Measurements from ENCODE around the gene BARX2.

BARX2 gene

GRCh38 chr11:129374081-129374992 is 1.3 kb upstream of the BARX2 start:
- DNase-seq (ENCODE audit: low spot score): no peak

DNA sequence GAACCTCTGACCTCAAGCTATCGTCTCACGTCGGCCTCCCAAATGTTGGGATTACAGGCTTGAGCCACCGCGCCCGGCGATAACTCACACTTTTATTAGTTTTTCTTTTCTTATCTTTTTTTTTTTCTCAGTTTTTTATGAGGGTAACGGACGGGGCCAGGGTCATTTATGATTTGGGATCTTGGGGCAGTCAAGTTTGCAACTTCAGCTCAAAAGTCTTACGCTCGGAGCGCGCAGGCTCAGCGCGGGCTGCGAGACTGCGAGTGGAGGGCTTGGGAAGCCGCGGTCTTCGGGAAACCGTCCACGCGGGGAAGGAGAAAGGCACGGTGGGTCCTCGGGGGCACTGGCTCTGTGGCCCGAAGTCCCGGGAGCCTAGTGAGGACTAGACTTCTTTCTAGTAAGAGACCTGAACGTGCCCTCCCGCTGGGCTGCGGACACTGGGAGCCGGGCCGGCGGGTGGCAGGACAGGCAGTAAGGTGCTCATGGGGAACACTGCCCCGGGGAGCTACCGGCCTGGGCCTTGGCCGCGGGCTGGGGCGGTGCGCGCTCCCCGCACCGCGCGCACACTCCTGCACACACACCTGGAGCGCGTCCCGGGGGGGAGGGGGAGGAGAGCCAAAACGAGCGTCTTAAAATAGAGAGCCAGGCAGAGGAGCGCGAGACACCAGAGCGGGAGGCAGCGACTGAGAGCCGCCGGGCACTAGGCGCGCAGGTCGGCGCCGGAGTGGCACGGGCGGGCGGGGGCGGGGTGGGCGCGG is 476 bp upstream of the BARX2 start:
- peak; percentile 59 for DNase-seq (ENCODE audit: low spot score)

GRCh38 chr11:129376658-129377341 is 1.2 kb downstream of the BARX2 start:
- no peak for DNase-seq (ENCODE audit: low spot score)

GRCh38 chr11:129377739-129378138 is 2.1 kb downstream of the BARX2 start:
- no peak for DNase-seq (ENCODE audit: low spot score)

- no peak for DNase-seq (ENCODE audit: low spot score)
Observed at GRCh38 chr11:129380413-129380812, 4.8 kb downstream of the BARX2 start.

GRCh38 chr11:129382583-129382982 is 6.9 kb downstream of the BARX2 start:
- no peak for DNase-seq (ENCODE audit: low spot score)

GRCh38 chr11:129383060-129383459 is 7.4 kb downstream of the BARX2 start:
- no peak for DNase-seq (ENCODE audit: low spot score)

DNA sequence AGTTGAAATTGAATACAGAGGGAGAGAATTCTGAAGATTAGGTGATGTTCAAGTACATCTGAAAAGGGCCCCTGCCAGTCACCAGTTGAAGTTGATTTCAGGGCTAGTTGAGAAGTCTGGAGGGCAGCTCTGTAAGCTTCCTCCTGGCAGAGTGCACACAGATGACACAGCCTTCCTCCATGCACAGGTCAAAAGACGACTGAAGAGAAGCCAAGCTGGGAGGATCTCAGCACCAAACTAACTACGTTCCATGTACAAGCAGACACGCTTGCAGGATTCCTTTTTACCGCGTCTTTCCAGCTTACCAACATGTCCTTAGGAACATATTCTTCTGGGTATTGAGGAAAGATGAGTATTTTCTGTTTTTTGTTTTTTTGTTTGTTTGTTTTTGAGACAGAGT is 7.9 kb downstream of the BARX2 start:
- DNase-seq (ENCODE audit: low spot score): no peak

DNA sequence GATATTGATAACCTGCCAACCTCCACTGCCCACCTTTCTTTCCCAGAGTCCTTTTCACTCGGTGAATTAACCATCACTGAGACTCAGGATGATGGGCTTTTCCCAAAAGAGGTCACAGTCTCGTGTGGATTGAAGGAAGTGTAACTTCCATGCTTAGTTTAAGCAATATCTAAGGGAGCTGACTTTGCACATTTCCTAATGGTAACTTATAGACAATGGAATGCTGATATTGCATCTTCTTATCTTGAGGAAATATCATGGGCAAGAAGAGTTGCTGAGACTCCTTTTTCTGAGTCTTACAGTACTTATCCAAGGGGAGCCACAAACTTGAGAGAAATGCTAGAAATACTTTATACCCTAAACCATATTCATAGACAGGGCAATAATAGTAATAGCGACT is 8.8 kb downstream of the BARX2 start:
- no peak for DNase-seq (ENCODE audit: low spot score)

DNA sequence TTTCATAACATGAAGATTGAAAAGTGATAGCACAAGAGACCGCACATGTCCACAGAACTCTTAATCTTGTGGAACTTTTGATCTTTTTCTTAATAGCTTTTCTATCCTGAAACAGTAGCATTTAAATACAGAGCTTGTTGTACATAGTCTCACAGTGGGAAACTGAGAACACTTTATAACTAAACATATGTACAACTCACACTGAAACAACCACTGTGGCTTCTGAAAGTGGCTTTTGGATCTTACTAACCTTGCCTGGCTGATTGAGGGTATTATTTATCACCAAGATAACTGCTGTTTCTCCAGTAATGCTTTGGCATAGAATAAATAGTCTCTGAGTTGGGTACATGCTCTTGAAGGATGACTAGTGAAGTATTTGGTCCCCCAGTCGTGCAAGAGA is 10.2 kb downstream of the BARX2 start:
- DNase-seq (ENCODE audit: low spot score): no peak

DNA sequence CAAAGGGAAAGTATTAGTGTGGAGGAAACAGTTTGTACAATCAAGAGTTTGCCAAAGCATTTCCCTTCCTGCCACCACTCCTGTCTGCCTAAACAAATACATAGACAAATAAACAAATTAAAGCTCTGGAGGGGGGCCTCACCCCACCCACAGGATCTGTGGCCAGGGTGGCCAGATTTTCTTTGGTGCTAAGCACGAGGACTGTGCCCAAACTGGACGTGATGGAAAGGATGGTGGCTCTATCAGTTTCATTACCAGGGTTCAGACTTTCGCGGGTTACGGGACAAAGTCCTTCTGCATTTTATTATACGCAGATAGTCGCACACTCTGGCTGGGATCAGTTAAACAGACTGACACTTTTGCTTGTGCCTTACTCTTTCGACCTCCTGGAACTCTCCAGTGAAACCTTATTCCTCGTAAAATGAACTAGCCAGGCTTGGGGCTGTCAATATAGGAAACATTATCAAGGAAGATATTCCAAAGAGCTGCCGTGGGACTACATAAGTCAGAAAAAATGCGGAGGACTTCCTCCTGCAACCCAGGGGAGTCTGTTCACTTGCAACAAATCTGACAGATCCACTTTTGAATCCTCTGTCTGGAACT is 11.2 kb downstream of the BARX2 start:
- DNase-seq (ENCODE audit: low spot score): peak; percentile 44

- no peak for DNase-seq (ENCODE audit: low spot score)
Observed at GRCh38 chr11:129387434-129387833, 11.8 kb downstream of the BARX2 start.

- DNase-seq (ENCODE audit: low spot score): no peak
Observed at GRCh38 chr11:129388824-129389223, 13.2 kb downstream of the BARX2 start.

- no peak for DNase-seq (ENCODE audit: low spot score)
Observed at GRCh38 chr11:129390303-129390821, 14.7 kb downstream of the BARX2 start.

- no peak for DNase-seq (ENCODE audit: low spot score)
Observed at GRCh38 chr11:129391360-129391759, 15.7 kb downstream of the BARX2 start.

DNA sequence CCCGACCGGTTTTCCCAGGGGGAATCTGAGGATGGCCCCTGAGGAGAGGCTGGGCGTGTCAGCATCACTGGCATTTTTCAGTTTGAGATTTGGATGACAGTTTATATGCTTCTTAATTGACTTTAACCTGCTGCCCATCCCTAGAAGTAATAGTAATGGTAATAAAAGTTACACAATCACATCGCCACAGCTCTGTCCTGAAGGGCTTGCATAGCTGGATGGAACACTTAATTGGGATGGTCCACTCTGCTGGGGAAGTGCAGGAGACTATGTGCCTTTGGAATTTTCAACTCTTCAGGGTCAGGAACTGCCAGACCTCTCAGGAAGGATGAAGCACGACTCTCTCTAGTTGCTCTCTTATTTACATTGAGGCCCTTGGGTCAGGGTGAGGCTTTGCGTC is 16.2 kb downstream of the BARX2 start:
- DNase-seq (ENCODE audit: low spot score): no peak

- DNase-seq (ENCODE audit: low spot score): no peak
Observed at GRCh38 chr11:129392995-129393394, 17.3 kb downstream of the BARX2 start.

DNA sequence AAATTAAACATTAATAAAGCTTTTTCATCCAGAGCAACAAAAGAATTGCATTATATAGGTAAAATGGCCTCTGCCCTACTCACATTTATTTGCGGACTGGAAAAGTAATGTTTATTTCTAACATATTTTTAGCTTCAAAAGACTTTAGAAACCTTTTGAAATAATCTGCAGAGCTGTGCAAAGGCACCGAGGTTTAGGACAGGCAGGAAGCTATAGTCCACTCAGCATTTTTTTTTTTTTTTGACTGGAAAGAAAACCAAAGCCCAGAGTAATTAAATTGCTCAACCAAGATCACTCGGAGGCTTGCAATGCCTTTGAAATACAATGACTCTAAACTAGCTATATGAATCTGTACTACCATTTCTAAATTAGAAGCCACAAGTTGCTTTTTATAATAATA is 19.1 kb downstream of the BARX2 start:
- DNase-seq (ENCODE audit: low spot score): no peak

DNA sequence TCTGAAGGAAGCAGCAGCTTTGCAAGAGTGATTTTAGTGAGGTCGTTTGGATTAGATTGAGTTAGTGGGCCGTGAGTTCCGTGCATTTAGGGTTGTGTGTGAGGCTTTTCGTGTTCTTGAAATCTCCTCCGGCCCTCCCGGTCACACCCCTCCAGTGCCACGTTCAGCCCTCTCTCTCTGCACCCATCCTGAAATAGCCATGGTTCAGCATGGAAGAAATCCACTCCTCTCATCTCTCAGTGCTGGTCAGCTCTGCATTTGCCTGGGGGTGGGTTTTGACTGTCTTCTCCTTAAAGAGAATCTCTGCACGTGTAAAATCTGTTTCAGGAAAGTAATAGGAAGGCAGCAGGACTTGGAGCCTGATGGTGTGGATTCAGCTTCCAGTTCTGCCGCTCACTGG is 19.8 kb downstream of the BARX2 start:
- no peak for DNase-seq (ENCODE audit: low spot score)

DNA sequence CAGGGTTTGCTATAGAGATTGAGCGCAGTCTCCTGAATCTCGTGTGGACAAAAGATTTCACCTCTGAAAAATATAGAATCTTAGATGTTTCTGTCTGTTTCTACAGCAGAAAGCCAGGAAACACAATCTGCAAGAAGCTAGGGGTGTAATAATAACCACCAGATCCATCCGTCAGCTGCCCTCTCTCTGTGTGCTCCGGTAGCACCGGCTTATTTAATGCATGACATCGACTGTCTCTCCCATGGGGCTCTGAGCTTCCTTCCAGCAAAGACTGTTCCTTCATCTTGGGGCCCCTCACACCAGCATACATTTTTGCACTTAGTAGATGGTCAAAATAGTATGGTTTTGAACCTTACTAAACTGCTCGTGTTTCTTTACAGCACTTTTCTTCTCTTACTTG is 20.2 kb downstream of the BARX2 start:
- DNase-seq (ENCODE audit: low spot score): no peak

GRCh38 chr11:129396454-129396853 is 20.8 kb downstream of the BARX2 start:
- DNase-seq (ENCODE audit: low spot score): no peak

All from kidney tubule cell (primary cell).